GM12878 (cell line): ENCODE data around the gene ATP6V1G2. TPM values are rescaled to one million over a fixed set of nuclear protein-coding genes. Genes with fewer than 3 reads are reported as not detected.

ENCODE experiments used
- BACH1 ChIP-seq: fragments of 450-650 bp; IDR thresholded peaks from 2 replicates; pipeline ENCODE4 v1.6.1; 2017; ENCODE audit warnings: mild to moderate bottlenecking, borderline replicate concordance
- GABPA ChIP-seq: IDR thresholded peaks from 2 replicates; pipeline ENCODE4 v1.6.1; 2014; ENCODE audit warnings: antibody characterized with exemption, low read depth, mild to moderate bottlenecking, inconsistent platforms
- HDGF ChIP-seq: fragments of 450-650 bp; IDR thresholded peaks from 2 replicates; pipeline ENCODE4 v1.6.1; 2016; ENCODE audit warnings: antibody characterized with exemption
- HSF1 ChIP-seq: fragments of 150-350 bp; IDR thresholded peaks from 2 replicates; pipeline ENCODE4 v1.6.1; 2014; ENCODE audit warnings: mild to moderate bottlenecking, low read depth, low read length
- LARP7 ChIP-seq: fragments of 450-650 bp; IDR thresholded peaks from 2 replicates; pipeline ENCODE4 v1.6.1; 2017; ENCODE audit warnings: mild to moderate bottlenecking
- MEF2B ChIP-seq: fragments of 450-650 bp; IDR thresholded peaks from 2 replicates; pipeline ENCODE4 v1.6.1; 2018; ENCODE audit warnings: mild to moderate bottlenecking, moderate library complexity; ENCODE audit not compliant: partially characterized antibody, poor library complexity, severe bottlenecking
- NFYB ChIP-seq: IDR thresholded peaks from 2 replicates; pipeline ENCODE4 v1.6.1; 2011; ENCODE audit warnings: low read depth, mild to moderate bottlenecking, low read length, improper control_type of control experiment, moderate library complexity; ENCODE audit not compliant: insufficient read depth
- ZZZ3 ChIP-seq: IDR thresholded peaks from 2 replicates; pipeline ENCODE4 v1.6.1; 2011; ENCODE audit warnings: low read depth; ENCODE audit not compliant: control insufficient read depth, insufficient read length
- polyA plus RNA-seq, 11 experiments: library from polyadenylated mRNA; depleted of rRNA in 4 of 11; unstranded in 6 of 11; stranded (reverse) in 5 of 11; fragments of >200 nt; fragmentation: Nextera tagmentation in 4 of 11; fragmentation: Illumina TruSeq in 1 of 11; extraction: Ambion mirVana in 4 of 11; extraction: Trizol in 1 of 11; gene quantifications; 1 replicate in 1 of 11; 2 replicates in 10 of 11; pipeline versions ENCODE4 v1.2.1 to v1.2.3, GENCODE V29; 2011 to 2016; ENCODE audit warnings: inconsistent platforms in 2 of 11, missing spikeins in 2 of 11, low read depth in 1 of 11
- total RNA-seq, 4 experiments: library from RNA; depleted of rRNA in 3 of 4; stranded (reverse); fragments of >200 nt in 3 of 4; fragmentation: Illumina TruSeq in 1 of 4; extraction: Trizol in 1 of 4; gene quantifications; 2 replicates each; pipeline versions ENCODE4 v1.2.1 to v1.2.3, GENCODE V29; 2013 to 2021
- TF ChIP-seq, protein P1 (sequence below): fragments of 450-650 bp; IDR thresholded peaks from 2 replicates; pipeline ENCODE4 v1.6.1; 2016; ENCODE audit warnings: mild to moderate bottlenecking, moderate library complexity, borderline replicate concordance
- TF ChIP-seq, protein P2 (sequence below): fragments of 450-650 bp; IDR thresholded peaks from 2 replicates; pipeline ENCODE4 v1.6.1; 2017; ENCODE audit warnings: low read depth, mild to moderate bottlenecking, moderate library complexity

The ATP6V1G2 gene
- total and polyA plus RNA-seq, 10 of the 15 experiments (the other 5 are each of a cell fraction or from before 2014, with no cell fraction given), result 0.45 to 8.9 (median 2.8) TPM

DNA sequence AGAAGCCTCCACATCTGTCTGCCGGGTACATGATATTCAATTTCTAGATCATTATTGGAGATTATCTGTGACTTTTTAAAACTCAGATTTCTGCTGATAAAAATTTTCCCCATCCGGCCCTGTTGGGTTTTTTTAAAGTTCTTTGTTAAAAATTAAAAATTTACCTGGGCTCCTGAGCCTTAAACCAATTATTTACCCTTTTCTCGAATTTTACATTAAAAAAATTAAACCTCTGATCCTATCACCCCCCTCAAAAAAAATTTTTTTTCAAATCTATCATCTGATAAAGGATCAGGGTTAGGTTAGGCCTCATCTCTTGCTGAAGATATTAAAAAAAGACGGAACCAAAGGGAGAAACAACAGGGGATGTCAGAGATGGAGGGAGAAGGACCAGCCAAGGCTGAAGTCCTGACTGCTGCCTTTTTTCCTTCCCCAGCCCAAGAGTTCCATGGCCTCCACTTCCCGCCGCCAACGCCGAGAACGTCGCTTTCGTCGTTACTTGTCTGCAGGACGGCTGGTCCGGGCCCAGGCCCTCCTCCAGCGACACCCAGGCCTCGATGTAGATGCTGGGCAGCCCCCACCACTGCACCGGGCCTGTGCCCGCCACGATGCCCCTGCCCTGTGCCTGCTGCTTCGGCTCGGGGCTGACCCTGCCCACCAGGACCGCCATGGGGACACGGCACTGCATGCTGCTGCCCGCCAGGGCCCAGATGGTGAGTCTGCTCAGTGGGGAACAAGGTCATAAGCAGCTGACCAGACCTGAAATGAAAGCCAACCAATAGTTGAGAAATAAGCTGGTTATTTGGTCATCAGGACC is 1.5 kb upstream of the ATP6V1G2 start (continued):
- TF ChIP-seq, protein P1, sequence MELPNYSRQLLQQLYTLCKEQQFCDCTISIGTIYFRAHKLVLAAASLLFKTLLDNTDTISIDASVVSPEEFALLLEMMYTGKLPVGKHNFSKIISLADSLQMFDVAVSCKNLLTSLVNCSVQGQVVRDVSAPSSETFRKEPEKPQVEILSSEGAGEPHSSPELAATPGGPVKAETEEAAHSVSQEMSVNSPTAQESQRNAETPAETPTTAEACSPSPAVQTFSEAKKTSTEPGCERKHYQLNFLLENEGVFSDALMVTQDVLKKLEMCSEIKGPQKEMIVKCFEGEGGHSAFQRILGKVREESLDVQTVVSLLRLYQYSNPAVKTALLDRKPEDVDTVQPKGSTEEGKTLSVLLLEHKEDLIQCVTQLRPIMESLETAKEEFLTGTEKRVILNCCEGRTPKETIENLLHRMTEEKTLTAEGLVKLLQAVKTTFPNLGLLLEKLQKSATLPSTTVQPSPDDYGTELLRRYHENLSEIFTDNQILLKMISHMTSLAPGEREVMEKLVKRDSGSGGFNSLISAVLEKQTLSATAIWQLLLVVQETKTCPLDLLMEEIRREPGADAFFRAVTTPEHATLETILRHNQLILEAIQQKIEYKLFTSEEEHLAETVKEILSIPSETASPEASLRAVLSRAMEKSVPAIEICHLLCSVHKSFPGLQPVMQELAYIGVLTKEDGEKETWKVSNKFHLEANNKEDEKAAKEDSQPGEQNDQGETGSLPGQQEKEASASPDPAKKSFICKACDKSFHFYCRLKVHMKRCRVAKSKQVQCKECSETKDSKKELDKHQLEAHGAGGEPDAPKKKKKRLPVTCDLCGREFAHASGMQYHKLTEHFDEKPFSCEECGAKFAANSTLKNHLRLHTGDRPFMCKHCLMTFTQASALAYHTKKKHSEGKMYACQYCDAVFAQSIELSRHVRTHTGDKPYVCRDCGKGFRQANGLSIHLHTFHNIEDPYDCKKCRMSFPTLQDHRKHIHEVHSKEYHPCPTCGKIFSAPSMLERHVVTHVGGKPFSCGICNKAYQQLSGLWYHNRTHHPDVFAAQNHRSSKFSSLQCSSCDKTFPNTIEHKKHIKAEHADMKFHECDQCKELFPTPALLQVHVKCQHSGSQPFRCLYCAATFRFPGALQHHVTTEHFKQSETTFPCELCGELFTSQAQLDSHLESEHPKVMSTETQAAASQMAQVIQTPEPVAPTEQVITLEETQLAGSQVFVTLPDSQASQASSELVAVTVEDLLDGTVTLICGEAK, result no peak; the same call in 1 of the 2 replicates
- TF ChIP-seq LARP7 (peak; percentile 54; the same call in 1 of the 2 replicates), BACH1 (no peak), HDGF (0 out of 2 replicates have a peak, but pooled peaks have one; percentile 21), ZZZ3 (no peak), MEF2B (no peak), GABPA (no peak), NFYB (no peak), HSF1 (no peak)
- TF ChIP-seq, protein P2, sequence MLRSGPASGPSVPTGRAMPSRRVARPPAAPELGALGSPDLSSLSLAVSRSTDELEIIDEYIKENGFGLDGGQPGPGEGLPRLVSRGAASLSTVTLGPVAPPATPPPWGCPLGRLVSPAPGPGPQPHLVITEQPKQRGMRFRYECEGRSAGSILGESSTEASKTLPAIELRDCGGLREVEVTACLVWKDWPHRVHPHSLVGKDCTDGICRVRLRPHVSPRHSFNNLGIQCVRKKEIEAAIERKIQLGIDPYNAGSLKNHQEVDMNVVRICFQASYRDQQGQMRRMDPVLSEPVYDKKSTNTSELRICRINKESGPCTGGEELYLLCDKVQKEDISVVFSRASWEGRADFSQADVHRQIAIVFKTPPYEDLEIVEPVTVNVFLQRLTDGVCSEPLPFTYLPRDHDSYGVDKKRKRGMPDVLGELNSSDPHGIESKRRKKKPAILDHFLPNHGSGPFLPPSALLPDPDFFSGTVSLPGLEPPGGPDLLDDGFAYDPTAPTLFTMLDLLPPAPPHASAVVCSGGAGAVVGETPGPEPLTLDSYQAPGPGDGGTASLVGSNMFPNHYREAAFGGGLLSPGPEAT, result no peak
